ENCODE measurements around the gene RAD51B.
"Not testable (repeated sequence)": the region's sequence is repeated elsewhere in the genome, so short reads cannot be mapped to it uniquely, and the experiment has no call there.

The RAD51B gene

DNA sequence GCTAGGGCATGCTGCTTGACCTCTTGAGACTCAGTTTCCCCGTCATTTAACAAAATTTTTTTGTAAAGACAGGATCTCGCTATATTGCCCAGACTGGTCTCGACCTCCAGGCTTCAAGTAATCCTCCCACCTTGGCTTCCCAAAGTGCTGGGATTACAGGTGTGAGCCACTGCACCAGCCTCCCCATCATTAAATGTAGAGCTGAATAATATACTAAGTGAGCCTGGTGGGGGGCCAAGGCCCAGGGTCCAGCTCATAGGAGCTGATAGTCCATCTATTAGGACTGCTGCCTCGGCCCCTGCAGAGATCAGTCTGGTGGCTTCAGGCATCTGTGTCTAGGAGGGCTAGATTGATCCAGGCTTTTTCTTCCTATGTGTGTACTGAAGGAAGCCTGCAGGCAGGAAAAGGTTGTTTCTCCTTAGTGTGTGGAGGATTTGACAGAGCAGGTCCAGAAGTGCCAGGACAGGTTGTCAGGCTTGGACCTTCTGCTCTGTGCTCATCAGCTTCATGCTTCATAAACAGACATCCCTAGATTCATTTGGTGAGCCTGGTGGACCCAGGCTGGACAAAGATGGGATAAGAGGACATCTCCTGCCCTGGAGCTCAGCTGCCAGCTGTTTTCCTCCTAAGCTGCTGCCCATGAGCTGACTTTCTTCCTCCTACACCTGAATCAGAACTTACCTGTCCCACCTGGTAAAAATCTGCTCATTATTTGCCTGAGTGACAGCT, 837.9 kb downstream of the RAD51B start:
- DNase-seq (ENCODE audit: low read depth): no peak

DNA sequence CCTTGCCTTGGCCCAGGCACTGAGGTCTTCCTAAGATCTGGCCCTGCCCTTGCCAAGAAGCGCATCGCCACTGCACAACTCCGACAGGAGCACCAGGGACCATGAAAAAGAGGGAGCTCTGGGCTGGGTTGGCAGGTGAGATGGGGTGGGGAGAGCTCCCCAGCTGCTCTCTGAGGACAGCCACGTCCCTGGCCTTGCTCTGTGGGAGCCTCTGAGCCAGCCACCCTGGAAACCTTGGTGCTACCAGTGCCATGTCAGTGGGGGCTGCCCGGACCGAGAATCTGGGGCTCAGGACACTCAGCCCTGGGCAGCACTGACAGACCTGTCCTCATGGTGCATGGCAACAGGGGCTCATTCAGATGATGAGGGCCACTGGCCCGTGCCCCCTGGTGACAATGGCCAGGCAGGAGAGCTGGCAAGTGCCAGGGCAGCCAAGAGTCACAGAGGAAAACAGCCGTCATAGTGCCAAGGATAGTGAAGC, 838.5 kb downstream of the RAD51B start:
- no peak for DNase-seq (ENCODE audit: low read depth)

DNA sequence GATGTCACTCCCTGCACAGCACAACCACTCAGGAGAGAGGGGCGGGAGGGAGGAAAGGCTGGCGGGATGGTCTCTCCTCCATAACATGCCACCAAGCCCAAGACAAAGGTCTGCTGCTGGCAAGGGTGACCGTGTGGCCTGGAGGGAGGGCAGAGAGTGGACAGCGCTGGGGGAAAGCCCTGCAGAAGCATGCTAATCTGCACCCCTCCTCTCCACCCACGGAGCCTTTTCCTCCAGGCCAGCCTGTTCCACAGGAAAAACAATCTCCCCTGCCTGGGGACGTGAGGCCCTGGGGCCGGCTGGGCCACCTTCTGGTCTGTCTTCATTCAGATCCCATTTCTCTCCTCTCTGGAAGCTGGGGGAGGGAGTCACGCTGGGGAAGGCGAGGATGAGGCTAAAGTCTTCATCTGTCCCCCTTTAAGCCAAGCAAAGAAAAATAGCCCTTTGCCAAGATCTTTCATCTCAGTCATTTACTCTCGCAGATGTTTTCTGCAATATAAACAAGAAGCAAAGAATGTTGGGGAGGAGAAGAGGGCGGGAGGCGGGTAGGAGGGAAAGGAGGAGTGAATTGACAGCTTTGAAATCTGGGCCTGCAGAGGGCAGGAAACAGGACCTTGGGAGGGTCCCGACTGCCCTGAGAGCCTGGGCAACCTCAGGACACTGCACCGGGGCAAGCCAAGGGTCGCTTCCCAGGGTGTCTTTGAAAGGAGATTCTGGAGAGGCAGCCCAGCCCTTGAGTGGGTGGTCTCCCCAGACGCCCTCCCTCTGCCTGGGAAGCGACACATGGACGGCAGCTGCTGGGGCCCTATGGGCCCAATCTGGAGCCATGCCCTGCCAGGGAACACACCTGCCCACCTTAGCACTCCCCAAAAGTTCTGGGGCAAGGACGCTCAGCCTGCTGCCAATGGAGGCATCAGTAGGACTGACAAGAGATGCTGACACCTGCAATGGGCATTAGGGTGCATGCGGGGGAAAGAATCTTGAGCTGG, 839.7 kb downstream of the RAD51B start:
- no peak for DNase-seq (ENCODE audit: low read depth)

GRCh38 chr14:68660495-68660894, 840.9 kb downstream of the RAD51B start:
- DNase-seq (ENCODE audit: low read depth): no peak

GRCh38 chr14:68661226-68662225, 841.9 kb downstream of the RAD51B start:
- no peak for DNase-seq (ENCODE audit: low read depth)

DNA sequence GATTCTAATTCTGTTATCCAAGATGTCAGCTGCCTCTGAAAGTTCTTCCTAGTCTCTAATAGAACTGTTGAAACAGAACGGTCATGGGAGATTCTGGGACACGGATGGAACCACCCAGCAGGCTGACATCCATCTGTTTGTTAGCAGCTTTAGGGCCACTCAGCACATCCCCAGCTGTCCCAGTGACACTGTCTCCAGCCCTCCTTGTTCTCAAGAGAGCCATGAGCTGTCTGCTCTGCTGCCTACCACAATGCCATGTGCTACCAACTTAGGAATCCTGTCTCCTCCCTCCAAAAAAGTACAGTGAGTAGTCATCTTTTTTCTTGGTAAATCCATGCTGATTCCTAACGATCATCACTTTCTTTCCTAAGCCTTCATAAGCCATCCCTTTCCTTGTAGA, 842.8 kb downstream of the RAD51B start:
- DNase-seq (ENCODE audit: low read depth): no peak

DNA sequence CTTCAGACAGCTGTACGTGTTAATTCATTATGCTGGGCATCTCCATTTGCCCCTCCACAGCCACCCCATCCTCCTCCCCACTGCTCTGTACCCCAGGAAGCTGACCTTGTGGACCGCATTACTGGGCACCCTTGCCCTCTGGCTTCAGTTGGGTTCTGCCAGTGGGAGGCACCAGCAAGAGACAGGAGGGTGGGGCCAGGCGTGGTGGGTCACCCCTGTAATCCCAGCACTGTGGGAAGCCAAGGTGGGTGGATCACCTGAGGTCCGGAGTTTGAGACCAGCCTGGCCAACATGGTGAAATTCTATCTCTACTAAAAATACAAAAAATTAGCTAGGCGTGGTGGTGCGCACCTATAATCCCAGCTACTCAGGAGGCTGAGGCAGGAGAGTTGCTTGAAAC, 843.2 kb downstream of the RAD51B start:
- DNase-seq (ENCODE audit: low read depth): not testable (repeated sequence)

GRCh38 chr14:68663385-68664076, 844.0 kb downstream of the RAD51B start:
- DNase-seq (ENCODE audit: low read depth): no peak

GRCh38 chr14:68664225-68664681, 844.7 kb downstream of the RAD51B start:
- no peak for DNase-seq (ENCODE audit: low read depth)

GRCh38 chr14:68665131-68665530, 845.6 kb downstream of the RAD51B start:
- no peak for DNase-seq (ENCODE audit: low read depth)

DNA sequence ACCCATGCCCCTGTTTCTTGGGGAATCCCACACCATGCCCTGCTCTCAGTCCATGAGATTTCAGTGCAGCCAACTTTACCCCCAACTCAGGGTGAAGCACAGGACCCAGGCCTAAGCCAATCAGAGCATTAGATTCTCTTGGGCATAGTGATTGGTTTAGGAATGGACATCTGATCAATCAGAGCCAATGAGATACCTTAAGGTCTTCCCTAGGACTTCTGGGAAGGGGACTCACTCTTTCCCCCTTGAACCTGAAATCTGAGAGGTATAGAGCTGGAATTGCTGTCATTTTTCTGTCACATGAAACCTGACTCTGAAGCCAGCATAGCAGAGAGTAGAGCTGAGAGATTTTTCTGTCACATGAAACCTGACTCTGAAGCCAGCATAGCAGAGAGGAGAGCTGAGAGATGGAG, 846.2 kb downstream of the RAD51B start:
- no peak for DNase-seq (ENCODE audit: low read depth)

- DNase-seq (ENCODE audit: low read depth): no peak
Observed at GRCh38 chr14:68666236-68666635, 846.7 kb downstream of the RAD51B start.

DNA sequence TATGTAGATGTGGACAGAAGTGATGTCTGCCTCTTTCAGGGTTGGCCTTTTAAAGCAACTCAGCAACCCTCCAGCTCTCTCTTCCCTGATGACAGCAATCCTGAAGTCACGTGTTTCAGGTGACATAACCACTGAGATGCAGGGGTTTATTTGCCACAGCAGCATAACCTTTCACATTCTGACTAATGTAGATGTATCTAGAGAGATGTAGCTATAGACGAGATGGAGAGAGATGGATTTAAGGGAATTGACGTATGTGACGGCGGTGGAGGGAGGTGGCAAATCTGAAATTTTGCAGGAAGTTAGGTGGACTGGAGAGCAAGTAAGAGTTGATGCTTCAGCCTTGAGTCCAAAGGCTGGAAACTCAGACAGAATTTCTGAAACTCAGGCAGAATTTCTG, 847.3 kb downstream of the RAD51B start:
- DNase-seq (ENCODE audit: low read depth): no peak

- peak; percentile 97 for DNase-seq (ENCODE audit: low read depth)
Observed at GRCh38 chr14:68667313-68667791, 847.8 kb downstream of the RAD51B start.

DNA sequence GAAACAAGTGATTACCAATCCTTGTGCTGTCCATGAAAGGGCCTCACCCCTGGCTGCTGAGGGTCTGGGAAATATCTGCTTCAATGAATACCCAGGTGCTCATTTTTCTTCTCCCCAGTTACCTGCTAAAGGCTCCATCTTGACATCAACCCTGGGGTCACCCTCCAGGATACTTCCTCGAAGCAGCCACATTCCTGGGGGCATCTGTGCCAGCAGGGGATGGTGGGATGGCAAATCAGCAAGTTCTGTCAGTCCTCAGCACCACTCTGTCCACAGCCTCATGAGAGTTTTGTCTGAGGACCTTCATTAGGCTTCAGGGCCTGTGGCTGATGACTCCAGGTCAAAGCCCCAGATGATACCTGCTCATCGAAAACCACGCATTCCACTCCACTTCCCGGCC, 848.4 kb downstream of the RAD51B start:
- DNase-seq (ENCODE audit: low read depth): no peak

- DNase-seq (ENCODE audit: low read depth): no peak
Observed at GRCh38 chr14:68668531-68668930, 849.0 kb downstream of the RAD51B start.

GRCh38 chr14:68669111-68669511, 849.5 kb downstream of the RAD51B start:
- no peak for DNase-seq (ENCODE audit: low read depth)

GRCh38 chr14:68669603-68670358, 850.2 kb downstream of the RAD51B start:
- DNase-seq (ENCODE audit: low read depth): no peak

GRCh38 chr14:68670359-68670715, 850.8 kb downstream of the RAD51B start:
- DNase-seq (ENCODE audit: low read depth): no peak

- no peak for DNase-seq (ENCODE audit: low read depth)
Observed at GRCh38 chr14:68671909-68672308, 852.3 kb downstream of the RAD51B start.
